Stimulated activated CD8-positive, alpha-beta memory T cell treated with anti-CD3 and anti-CD28 coated beads, Interleukin-2, amount 100 ng/mL, for 1 hour (primary cell): ENCODE data around the gene HK3.
"Not testable (repeated sequence)": the region's sequence is repeated elsewhere in the genome, so short reads cannot be mapped to it uniquely, and the experiment has no call there.

Experiments used
- DNase-seq, 2 donors: peaks; one replicate each; pipeline ENCODE4 v3.0.0-alpha.2; 2020; ENCODE audit warnings: low read depth in 2 of 2

The HK3 gene

GRCh38 chr5:176882567-176882903, 16.6 kb downstream of the HK3 start:
- no peak for DNase-seq

- no peak for DNase-seq
Measured at GRCh38 chr5:176881816-176882566, 17.2 kb downstream of the HK3 start.

DNA sequence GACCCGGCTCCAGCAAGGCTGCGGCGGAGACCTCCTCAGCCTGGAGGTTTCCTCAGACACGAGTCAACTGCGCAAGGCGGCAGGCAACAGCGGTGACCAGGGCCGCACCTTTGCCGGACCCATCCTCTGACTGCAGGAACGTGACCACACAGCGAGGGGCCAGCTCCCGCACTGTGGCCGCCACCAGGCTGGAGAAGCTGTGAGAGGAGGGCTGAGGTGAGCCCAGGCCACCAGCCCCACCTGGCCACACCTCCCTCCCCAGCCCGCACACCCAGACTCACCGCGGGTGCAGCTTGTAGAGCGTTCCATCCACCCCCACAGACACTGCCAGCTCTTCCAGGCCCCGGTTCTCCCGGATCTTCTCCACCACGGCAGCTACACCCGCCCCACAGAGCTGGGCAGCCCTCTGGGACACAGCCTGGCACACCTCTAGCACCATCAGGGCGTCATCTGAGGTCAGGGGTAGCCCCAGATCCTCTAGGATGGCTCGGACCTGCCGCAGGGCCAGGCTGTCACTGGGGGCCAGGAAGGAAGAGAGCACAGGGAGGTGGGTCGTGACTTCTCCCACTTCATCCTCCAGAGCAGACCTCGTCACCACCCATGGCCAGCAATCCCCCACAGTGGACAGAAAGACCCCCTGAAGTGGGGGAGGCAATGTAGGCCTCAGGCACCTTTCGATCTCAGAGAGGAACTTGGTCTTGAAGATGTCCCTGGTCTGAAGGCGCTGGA, 18.0 kb downstream of the HK3 start:
- no peak for DNase-seq

GRCh38 chr5:176880366-176881020, 18.7 kb downstream of the HK3 start:
- no peak for DNase-seq

DNA sequence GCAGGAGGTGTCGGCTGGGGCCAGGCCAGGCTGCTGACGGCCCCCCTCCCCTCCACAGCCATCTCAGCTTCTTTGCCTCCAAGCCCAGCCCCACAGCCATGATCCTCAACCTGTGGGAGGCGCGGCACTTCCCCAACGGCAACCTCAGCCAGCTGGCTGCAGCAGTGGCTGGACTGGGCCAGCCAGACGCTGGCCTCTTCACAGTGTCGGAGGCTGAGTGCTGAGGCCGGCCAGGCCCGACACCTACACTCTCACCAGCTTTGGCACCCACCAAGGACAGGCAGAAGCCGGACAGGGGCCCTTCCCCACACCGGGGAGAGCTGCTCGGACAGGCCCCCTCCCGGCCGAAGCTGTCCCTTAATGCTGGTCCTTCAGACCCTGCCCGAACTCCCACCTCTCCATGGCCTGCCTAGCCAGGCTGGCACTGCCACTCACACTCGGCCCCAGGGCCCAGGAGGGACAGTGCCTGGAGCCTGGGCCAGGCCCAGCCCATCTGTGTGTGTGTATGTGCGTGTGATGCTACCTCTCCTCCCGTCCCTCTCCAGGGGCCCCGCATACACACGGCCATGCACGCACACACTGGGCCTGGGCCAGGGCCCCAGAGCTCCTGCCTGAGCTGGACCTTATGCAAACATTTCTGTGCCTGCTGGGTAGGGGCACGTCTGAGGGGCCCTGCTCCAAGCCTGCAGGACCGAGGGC, 19.3 kb downstream of the HK3 start:
- DNase-seq = no peak

GRCh38 chr5:176878906-176879662, 20.1 kb downstream of the HK3 start:
- DNase-seq = no peak

DNA sequence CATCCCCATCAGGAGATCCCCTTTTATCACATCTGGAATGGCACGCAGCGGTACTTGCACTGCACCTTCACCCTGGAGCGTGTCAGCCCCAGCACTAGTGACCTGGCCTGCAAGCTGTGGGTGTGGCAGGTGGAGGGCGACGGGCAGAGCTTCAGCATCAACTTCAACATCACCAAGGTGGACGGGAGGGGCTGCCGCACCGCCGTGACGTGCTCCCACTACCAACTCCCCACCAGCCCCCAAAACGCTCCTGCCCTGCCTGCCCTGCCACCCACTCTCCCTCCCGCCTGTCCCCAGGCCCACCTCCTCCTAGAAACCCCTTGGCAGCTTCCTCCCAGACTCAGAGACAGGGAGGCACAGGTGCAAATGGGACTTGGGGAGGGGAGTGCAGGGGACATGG, 20.7 kb downstream of the HK3 start:
- no peak for DNase-seq

DNA sequence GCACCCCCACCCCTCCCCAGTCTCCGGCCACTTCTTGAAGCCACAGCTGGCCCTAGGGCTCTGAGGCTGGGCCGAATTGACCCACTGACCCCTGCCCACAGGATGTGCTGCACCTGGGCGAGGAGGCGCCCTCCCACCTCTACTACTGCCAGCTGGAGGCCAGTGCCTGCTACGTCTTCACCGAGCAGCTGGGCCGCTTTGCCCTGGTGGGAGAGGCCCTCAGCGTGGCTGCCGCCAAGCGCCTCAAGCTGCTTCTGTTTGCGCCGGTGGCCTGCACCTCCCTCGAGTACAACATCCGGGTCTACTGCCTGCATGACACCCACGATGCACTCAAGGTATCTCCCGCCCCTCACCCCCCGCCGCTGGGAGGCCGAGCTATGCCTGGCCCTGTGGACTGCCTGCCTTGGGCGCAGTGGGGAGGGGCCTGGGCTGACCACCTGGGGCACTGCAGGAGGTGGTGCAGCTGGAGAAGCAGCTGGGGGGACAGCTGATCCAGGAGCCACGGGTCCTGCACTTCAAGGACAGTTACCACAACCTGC, 21.3 kb downstream of the HK3 start:
- no peak for DNase-seq

DNA sequence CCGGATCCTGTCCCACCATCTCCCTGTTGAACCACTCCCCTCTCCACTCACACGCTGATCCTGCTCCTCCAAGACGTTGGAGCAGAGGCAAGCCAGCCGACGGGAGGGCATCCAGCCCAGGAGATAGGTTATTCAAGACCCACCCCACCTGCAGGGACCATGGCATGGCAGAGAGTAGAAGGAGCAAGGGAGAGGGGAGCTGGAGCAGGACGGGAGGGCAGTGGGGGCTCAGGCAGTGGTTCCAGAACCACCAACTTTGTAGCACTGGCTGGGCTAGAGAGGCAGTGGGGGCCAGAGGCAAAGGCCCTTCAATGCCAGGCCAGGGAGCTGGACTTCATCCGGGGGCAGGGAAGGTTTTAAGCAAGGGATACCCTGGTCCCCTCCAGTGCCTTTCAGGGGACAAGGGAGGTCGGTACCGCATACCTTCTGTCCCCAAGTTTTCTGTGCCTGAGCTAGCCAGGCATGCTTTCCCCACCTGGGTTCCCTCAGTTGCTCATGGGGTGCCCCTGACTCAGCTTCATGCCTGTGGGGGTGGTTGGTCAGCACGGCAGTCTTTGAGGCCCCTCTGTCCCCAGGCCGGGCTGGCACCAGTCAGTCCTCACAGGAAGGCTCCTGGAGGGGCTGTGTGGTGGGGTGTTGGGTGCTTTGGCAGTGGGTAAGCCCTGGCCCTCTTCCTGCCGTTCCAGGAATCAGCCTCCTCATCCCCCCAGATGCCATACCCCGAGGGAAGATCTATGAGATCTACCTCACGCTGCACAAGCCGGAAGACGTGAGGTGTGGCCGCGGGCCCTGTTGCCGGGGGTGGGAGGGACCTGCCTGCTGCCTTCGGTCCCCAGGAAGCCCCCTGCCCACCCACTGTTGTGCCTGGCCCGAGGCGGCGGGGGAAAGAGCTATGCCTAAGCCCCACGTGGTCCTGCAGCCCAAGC, 22.4 kb downstream of the HK3 start:
- no peak for DNase-seq

GRCh38 chr5:176875783-176876505, 23.2 kb downstream of the HK3 start:
- no peak for DNase-seq

- DNase-seq = no peak
Measured at GRCh38 chr5:176875014-176875550, 24.1 kb downstream of the HK3 start.

GRCh38 chr5:176874198-176874780, 24.9 kb downstream of the HK3 start:
- DNase-seq = no peak

- no peak for DNase-seq
Measured at GRCh38 chr5:176873541-176874172, 25.5 kb downstream of the HK3 start.

DNA sequence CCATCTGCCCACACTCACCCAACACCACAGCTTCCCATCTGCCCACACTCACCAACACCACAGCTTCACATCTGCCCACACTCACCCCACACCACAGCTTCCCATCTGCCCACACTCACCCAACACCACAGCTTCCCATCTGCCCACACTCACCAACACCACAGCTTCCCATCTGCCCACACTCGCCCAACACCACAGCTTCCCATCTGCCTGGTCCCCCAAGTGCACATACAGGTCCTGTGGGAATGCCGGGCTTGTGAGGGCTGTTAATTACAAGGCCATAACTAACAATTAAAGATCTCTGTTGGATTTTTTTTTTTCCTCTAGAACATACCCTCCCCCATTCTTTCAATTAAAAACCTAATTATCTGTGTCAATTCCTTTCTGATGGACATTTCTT, 26.1 kb downstream of the HK3 start:
- DNase-seq = not testable (repeated sequence)

- not testable (repeated sequence) for DNase-seq
Measured at GRCh38 chr5:176872586-176872985, 26.6 kb downstream of the HK3 start.

DNA sequence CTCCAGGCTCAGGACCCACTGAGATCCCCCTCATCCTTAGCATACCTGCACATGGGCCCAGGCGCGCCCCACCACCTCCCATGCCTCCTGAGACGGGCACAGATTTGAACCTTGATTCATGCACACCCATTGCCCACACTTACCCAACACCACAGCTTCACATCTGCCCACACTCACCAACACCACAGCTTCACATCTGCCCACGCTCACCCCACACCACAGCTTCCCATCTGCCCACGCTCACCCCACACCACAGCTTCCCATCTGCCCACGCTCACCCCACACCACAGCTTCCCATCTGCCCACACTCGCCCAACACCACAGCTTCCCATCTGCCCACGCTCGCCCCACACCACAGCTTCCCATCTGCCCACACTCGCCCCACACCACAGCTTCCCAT, 28.5 kb downstream of the HK3 start:
- DNase-seq = not testable (repeated sequence)

DNA sequence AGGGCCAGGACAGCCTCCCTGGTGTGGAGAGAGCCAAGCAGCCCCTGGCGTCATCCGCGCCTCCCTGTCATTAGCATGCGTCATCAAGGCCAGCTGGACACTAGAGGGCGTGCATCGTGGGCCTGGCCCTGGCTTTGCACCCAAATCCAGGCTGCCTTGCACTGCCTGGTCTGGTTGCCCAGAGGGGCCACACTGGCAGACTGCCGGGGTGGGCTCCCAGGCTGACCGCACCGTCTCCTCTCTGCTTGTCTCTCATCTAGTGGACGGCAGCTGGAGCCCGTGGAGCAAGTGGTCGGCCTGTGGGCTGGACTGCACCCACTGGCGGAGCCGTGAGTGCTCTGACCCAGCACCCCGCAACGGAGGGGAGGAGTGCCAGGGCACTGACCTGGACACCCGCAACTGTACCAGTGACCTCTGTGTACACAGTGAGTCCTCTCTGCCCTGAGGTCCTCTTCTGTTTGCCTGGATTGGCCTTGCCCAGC, 29.0 kb downstream of the HK3 start:
- DNase-seq = no peak

GRCh38 chr5:176869501-176870109, 29.5 kb downstream of the HK3 start:
- no peak for DNase-seq
